NT2/D1 (cell line): Measurements from ENCODE around the gene BBS7.

Experiments
- DNase-seq: peaks from one replicate; pipeline ENCODE4 v3.0.0-alpha.2; 2011; ENCODE audit warnings: low read depth, low spot score
- H3K27me3 ChIP-seq: 2 replicates; pipeline ENCODE4 v1.6.0; 2011; ENCODE audit warnings: mild to moderate bottlenecking; ENCODE audit not compliant: insufficient read length, insufficient read depth
- H3K36me3 ChIP-seq: 2 replicates; pipeline ENCODE4 v1.6.1; 2011; ENCODE audit warnings: mild to moderate bottlenecking, low read length, mixed read lengths; ENCODE audit not compliant: insufficient read depth, insufficient read length
- H3K4me1 ChIP-seq: 2 replicates; pipeline ENCODE4 v1.5.1; 2011; ENCODE audit not compliant: insufficient read depth, insufficient read length
- H3K4me3 ChIP-seq: 2 replicates; pipeline ENCODE4 v1.5.1; 2011; ENCODE audit warnings: low read depth; ENCODE audit not compliant: insufficient read length
- H3K9ac ChIP-seq: 2 replicates; pipeline ENCODE4 v1.6.0; 2011; ENCODE audit warnings: low read depth; ENCODE audit not compliant: insufficient read length
- H3K9me3 ChIP-seq: 2 replicates; pipeline ENCODE4 v1.5.1; 2011; ENCODE audit warnings: mild to moderate bottlenecking, low read length; ENCODE audit not compliant: insufficient read depth
- SUZ12 ChIP-seq: IDR thresholded peaks from 2 replicates; pipeline ENCODE4 v1.6.1; 2011; ENCODE audit not compliant: insufficient read length, insufficient read depth; ENCODE audit errors: extremely low read depth
- YY1 ChIP-seq: IDR thresholded peaks from 2 replicates; pipeline ENCODE4 v1.6.1; 2011; ENCODE audit not compliant: insufficient read length, insufficient read depth
- ZNF274 ChIP-seq: IDR thresholded peaks from 2 replicates; pipeline ENCODE4 v1.6.1; 2011; ENCODE audit warnings: mild to moderate bottlenecking, low read depth, low read length

The BBS7 gene

GRCh38 chr4:121863799-121864198 is 6.5 kb downstream of the BBS7 start:
- H3K36me3 ChIP-seq, result peaks cover 52% of the 10 kb centered on the region
- no peaks in the 10 kb centered on the region for H3K27me3 ChIP-seq
- H3K9me3 ChIP-seq, result no peaks in the 10 kb centered on the region
- TF ChIP-seq SUZ12 (no peak), ZNF274 (no peak), YY1 (no peak)
- DNase-seq, result no peak
- no peak overlapping the region for H3K9ac ChIP-seq
- no peak overlapping the region for H3K4me3 ChIP-seq
- no peaks in the 10 kb centered on the region for H3K4me1 ChIP-seq

GRCh38 chr4:121861426-121861825 is 8.8 kb downstream of the BBS7 start:
- DNase-seq, result no peak
- TF ChIP-seq SUZ12 (no peak), ZNF274 (no peak), YY1 (no peak)
- H3K27me3 ChIP-seq, result no peaks in the 10 kb centered on the region
- no peaks in the 10 kb centered on the region for H3K9me3 ChIP-seq
- peaks cover 46% of the 10 kb centered on the region for H3K36me3 ChIP-seq
- no peak overlapping the region for H3K4me3 ChIP-seq
- H3K4me1 ChIP-seq, result no peaks in the 10 kb centered on the region
- no peak overlapping the region for H3K9ac ChIP-seq

- Histone ChIP-seq H3K36me3 (peaks cover 42% of the 10 kb centered on the region), H3K27me3 (no peaks in the 10 kb centered on the region)
- TF ChIP-seq SUZ12 (no peak), YY1 (no peak)
Measured at GRCh38 chr4:121860121-121860520, 10.2 kb downstream of the BBS7 start.

GRCh38 chr4:121851354-121851753 is 18.9 kb downstream of the BBS7 start:
- Histone ChIP-seq H3K36me3 (peaks cover 27% of the 10 kb centered on the region), H3K9ac (no peak overlapping the region)
- TF ChIP-seq ZNF274 (no peak), SUZ12 (no peak)

More at GRCh38 chr4:121860121-121860520, 10.2 kb downstream of the BBS7 start:
- Histone ChIP-seq H3K9ac (no peak overlapping the region), H3K9me3 (no peaks in the 10 kb centered on the region), H3K4me3 (no peak overlapping the region), H3K4me1 (no peaks in the 10 kb centered on the region)
- no peak for DNase-seq

GRCh38 chr4:121846662-121847061 is 23.6 kb downstream of the BBS7 start:
- Histone ChIP-seq H3K4me3 (no peak overlapping the region), H3K27me3 (no peaks in the 10 kb centered on the region), H3K9me3 (no peaks in the 10 kb centered on the region), H3K36me3 (peaks cover 51% of the 10 kb centered on the region), H3K9ac (no peak overlapping the region), H3K4me1 (no peaks in the 10 kb centered on the region)
- DNase-seq, result no peak
- TF ChIP-seq YY1 (no peak), ZNF274 (no peak), SUZ12 (no peak)

More at GRCh38 chr4:121851354-121851753, 18.9 kb downstream of the BBS7 start:
- H3K4me3 ChIP-seq, result no peak overlapping the region
- H3K27me3 ChIP-seq, result no peaks in the 10 kb centered on the region
- DNase-seq, result no peak
- no peaks in the 10 kb centered on the region for H3K4me1 ChIP-seq
- H3K9me3 ChIP-seq, result no peaks in the 10 kb centered on the region

- no peak overlapping the region for H3K4me3 ChIP-seq
- H3K27me3 ChIP-seq, result no peaks in the 10 kb centered on the region
- H3K36me3 ChIP-seq, result peaks cover 59% of the 10 kb centered on the region
- DNase-seq, result no peak
- TF ChIP-seq YY1, result no peak
- no peak for TF ChIP-seq ZNF274
- TF ChIP-seq SUZ12, result no peak
- H3K4me1 ChIP-seq, result no peaks in the 10 kb centered on the region
- no peaks in the 10 kb centered on the region for H3K9me3 ChIP-seq
- H3K9ac ChIP-seq, result no peak overlapping the region
Measured at GRCh38 chr4:121842862-121843261, 27.4 kb downstream of the BBS7 start.

GRCh38 chr4:121838136-121838535 is 32.1 kb downstream of the BBS7 start:
- Histone ChIP-seq H3K9me3 (no peaks in the 10 kb centered on the region), H3K27me3 (no peaks in the 10 kb centered on the region), H3K4me3 (no peak overlapping the region), H3K9ac (no peak overlapping the region), H3K4me1 (no peaks in the 10 kb centered on the region), H3K36me3 (peaks cover 45% of the 10 kb centered on the region)
- no peak for DNase-seq
- TF ChIP-seq SUZ12 (no peak), YY1 (no peak), ZNF274 (no peak)

GRCh38 chr4:121829511-121829910 is 40.8 kb downstream of the BBS7 start:
- Histone ChIP-seq H3K9ac (no peak overlapping the region), H3K4me3 (no peak overlapping the region), H3K27me3 (no peaks in the 10 kb centered on the region), H3K9me3 (no peaks in the 10 kb centered on the region), H3K4me1 (no peaks in the 10 kb centered on the region), H3K36me3 (peaks cover 28% of the 10 kb centered on the region)
- no peak for TF ChIP-seq ZNF274
- no peak for TF ChIP-seq SUZ12
- TF ChIP-seq YY1, result no peak
- no peak for DNase-seq
